GM21786 (cell line): ENCODE measurements around the gene GNG4.
"Not testable (repeated sequence)": the region's sequence is repeated elsewhere in the genome, so short reads cannot be mapped to it uniquely, and the experiment has no call there.

Experiments
- ATAC-seq: cut with Tn5 transposase; IDR thresholded peaks from one replicate; pipeline ENCODE4 v1.9.1; 2021; ENCODE audit not compliant: unreplicated experiment

GNG4 gene

DNA sequence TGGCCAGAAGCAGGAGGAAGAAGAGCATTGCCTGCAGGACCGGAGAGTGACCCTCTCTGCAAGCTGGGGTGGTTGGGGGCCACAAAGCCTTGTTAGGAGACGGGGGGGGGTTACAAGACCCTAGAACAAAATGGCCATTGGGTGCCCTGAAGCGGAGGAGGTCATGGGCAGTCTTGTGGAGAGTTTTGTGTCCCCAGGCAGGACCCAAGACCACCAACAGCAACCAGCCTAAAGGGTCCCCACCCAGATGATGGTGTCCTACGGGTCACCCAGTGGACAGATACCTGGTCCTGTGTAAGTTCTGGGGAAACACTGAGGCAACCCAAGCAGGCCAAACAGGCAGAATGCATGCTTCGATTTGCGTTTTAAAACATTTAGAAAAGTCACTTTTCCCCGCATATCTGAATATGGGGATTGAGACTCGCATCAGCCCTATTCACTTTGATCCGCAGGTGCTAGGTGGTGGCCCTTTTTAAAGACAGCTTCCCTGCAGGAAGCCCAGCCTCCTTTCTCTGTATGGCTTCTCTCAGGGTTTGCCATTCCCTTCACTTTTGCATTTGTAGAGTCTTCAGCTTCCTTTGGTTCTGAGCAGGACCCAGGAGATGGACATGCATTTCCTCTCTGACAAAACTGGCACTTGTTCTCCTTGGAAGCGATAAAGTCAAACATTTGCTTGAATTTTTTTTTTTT lies 21.1 kb downstream of the GNG4 start:
- no peak for ATAC-seq

DNA sequence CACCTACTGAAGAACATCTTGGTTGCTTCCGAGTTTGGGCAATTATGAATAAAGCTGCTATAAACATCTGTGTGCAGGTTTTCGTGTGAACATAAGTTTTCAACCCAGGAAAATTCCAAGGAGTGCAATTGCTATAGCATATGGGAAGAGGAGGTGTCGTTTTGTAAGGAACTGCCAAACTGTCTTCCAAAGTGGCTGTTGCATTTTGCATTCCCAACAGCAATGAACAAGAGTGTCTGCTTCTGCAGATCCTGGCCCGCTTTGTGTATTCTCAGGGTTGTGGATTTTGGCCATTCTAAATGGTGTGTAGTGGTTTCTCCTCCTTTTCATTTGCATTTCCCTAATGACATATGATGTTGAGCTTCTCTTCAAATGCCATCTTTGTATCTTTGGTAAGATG lies 23.8 kb downstream of the GNG4 start:
- ATAC-seq, result no peak

DNA sequence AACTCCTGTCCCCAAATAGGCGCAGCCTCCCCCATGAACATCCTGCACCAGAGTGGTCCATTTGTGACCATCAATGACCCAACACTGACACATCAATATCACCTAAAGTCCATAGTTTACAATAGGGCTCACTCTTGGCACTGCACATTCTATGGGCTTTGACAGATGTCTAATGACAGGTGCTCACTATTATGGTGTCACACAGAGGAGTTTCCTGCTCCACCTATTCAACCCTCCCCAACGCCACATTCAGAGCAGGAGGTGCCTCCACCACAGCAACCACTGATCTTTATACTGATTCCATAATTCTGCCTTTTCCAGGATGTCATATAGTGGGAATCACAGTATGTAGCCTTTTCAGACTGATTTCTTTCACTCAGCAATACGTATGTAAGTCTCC lies 24.2 kb downstream of the GNG4 start:
- ATAC-seq, result no peak

- ATAC-seq, result no peak
These were observed 24.8 kb downstream of the GNG4 start for GRCh38 chr1:235624721-235625333.

DNA sequence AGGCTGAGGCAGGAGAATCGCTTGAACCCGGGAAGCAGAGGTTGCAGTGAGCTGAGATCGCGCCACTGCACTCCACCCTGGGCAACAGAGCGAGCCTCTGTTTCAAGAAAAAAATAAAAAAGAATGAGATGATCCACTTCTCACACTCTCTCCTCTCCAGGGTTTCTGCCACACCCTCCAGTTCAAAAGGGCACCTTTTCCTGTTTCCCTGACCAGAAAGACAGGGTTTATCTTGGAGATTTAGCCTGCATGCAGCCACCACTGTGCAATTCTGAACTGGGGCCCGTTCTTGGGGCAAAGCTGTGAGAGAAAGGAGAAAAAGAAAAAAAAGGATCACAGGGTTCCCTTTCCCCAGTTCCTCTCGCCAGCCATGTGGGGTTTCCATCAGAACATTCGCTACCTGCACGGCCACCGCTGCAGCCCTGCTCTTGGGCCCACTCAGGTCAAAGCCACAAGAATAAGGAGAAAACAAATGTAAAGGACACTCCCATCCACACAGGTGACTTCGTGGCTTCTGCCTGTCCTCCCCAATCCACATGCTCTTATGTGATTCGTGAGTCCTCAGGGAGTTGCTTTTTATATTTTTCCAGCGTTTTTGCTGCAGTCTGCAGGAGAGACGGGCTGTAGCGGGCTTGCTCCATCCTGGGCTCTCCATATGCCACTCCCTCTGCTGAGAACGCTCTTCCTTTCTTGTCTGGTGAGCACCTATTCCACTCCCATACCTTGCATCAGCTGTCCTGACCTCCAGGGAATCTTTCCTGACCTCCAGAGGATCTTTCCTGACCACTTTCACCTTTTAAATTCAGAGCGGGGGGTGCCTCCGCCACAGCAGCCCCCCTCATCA lies 26.4 kb downstream of the GNG4 start:
- ATAC-seq, result no peak

DNA sequence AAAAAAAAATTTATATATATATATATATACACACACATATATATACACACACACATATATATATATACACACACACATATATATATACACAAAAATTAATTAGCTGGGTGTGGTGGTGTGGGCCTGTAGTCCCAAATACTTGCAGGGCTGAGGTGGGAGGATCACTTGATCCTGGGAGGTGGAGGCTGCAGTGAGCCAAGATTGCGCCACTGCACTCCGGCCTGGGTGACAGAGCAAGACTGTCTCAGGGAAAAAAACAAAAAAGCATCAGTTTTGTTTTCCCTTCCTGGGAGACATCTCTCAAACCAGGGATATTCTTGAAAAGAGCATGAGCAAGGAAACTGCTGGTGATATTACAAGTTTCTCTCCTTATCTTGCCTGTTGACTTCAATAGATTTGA lies 30.4 kb downstream of the GNG4 start:
- ATAC-seq, result not testable (repeated sequence)

DNA sequence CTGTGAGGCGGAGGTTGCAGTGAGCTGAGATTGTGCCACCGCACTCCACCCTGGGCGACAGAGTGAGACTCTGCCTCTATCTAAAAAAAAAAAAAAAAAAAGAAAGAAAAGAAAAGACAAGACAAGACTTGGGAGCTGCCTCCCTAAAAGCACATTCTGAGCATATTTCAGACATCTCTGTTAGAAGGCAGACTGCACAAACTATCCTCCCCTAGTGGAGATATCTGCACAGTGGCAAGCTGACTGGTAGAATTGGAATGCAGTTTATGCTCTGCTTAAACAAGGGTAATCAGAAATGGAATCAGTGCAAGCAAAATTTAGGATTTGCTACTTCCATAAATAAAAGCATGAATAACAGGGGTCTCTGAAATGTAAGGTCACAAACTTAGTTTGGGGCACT lies 31.8 kb downstream of the GNG4 start:
- ATAC-seq, result no peak

DNA sequence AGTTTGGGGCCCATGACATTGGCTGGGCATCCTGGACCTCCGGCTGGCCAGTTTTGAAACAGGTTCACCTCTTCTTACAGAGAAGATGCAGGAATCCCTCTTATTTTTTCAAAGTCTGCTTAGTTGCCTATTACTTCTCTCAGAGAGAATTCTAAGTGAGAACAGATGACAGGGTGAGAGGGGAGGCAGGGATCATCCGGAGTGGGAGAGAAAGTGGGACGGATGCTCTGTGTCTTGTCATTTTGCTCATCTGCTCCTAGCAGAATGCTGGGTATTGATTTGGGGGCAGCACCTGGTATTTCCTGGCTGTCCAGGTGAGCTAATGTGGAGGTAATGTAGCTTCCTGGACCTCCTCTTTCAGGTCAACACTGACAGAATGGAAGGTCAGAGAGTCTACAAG lies 32.4 kb downstream of the GNG4 start:
- no peak for ATAC-seq

GRCh38 chr1:235614442-235614954 lies 35.1 kb downstream of the GNG4 start:
- ATAC-seq, result no peak

- ATAC-seq, result no peak
These were observed 36.0 kb downstream of the GNG4 start for GRCh38 chr1:235613602-235614001.

- ATAC-seq, result no peak
These were observed 36.8 kb downstream of the GNG4 start for GRCh38 chr1:235612761-235613160.

DNA sequence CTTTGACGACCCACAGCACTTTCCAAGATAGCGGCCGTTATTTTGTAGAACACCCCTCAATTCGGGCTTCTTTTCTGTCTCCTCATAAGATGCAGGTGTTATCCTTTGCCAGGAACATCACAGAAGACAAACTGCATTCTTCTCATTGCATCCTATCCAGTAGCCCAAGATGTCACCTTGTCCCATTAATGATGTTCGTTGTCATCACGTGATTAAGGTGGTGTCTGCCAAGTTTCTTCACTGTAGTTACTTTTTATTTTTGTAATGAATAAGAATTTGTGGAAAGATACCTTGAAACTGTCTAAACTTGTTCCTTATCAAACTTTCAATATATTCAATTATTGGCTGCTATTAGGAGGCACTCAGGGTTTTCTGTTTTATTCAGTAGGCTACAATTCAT lies 39.4 kb downstream of the GNG4 start:
- no peak for ATAC-seq

DNA sequence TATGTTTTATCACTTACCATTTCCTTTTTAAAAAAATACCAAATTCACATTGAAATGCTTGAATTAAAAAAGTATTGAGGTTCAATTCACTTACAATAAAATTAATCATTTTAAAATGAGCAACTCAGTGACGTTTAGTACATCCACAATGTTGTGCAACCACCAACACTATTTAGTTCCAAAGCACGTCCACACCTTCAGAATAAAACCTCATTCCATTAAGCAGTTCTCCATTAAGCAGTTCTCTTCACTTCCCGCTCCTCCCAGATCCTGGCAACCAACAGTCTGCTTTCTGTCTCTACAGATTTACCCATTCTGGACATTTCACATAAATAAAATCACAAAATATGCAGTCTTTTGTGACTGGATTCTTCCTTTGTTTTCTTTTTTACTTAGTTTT lies 41.3 kb downstream of the GNG4 start:
- no peak for ATAC-seq

DNA sequence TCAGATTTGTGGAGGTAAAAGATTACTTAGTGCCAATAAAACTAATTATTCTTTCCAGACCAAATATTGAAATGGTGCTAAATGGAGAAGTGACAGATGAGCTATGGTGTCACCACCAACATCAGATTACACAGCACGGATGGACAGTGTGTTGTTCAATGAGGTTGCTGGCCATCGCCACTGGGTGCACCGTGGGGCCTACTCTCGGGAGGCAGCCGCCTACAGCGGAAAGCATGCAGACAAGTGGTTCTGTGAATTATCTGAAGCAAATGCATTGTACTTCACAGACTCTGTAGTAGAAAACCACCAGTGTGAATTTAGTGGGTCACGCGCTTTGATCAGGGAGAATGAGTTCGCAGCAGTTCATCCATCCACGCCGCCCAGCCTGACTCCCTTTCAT lies 42.3 kb downstream of the GNG4 start:
- no peak for ATAC-seq

GRCh38 chr1:235601104-235601503 lies 48.5 kb downstream of the GNG4 start:
- ATAC-seq, result no peak

DNA sequence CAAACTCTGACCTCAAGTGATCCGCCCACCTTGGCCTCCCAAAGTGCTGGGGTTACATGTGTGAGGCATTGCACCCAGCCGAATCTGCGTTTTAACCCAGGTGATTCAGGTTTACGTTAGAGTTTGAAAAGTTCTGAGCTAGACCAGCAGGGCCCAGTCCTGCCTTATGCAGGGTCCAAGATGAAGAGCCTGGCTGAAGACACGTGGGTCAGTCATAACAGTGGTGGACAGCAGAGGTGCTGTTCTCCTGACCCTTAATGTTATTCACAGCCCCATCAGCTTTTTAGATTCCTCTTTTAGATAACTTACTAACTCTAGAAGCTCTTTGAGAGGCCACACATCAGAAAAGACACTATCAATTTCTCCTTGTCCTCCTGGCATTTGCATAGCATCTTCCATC lies 50.0 kb downstream of the GNG4 start:
- no peak for ATAC-seq

DNA sequence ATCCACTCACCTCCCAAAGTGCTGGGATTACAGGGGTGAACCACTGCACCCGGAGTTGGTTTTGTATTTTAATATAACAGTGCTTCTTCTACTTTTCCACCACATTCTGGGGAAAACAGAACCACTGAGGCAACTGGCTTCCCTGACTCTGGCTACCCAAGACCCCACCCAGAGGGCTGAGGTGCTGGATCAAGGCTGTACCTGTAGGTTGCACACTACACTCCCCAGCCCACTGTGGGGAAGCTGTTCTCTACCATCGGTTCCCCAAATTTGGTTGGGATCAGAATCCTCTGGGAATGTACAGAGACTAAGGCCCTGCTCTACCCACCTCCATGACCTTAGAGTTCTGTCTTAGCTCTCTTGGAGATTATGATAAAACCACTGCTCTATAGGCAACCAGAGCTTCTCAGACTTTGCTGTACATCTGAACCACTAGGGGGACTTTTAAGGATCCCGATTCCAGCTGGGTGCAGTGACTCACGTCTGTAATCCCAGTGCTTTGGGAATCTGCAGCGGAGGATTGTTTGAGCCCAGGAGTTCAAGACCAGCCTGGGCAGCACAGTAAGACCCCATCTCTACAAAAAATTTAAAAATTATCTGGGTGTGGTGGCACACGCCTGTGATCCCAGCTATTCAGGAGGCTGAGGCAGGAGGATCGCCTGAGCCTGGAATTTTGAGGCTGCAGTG lies 51.6 kb downstream of the GNG4 start:
- no peak for ATAC-seq

GRCh38 chr1:235595079-235595478 lies 54.5 kb downstream of the GNG4 start:
- ATAC-seq, result no peak

DNA sequence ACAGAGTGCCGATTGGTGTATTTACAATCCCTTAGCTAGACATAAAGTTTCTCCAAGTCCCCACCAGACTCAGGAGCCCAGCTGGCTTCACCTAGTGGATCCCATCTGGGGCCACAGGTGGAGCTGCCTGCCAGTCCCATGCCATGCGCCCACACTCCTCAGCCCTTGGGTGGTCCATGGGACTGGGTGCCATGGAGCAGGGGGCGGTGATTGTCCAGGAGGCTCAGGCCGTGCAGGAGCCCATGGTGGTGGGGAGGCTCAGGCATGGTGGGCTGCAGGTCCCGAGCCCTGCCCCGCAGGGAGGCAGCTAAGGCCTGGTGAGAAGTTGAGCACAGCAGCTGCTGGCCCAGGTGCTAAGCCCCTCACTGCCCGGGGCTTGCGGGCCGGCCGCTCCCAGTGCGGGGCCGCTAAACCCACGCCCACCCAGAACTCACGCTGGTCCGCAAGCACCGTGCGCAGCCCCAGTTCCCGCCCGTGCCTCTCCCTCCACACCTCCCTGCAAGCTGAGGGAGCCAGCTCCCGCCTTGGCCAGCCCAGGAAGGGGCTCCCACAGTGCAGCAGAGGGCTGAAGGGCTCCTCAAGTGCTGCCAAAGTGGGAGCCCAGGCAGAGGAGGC lies 55.2 kb downstream of the GNG4 start:
- not testable (repeated sequence) for ATAC-seq

DNA sequence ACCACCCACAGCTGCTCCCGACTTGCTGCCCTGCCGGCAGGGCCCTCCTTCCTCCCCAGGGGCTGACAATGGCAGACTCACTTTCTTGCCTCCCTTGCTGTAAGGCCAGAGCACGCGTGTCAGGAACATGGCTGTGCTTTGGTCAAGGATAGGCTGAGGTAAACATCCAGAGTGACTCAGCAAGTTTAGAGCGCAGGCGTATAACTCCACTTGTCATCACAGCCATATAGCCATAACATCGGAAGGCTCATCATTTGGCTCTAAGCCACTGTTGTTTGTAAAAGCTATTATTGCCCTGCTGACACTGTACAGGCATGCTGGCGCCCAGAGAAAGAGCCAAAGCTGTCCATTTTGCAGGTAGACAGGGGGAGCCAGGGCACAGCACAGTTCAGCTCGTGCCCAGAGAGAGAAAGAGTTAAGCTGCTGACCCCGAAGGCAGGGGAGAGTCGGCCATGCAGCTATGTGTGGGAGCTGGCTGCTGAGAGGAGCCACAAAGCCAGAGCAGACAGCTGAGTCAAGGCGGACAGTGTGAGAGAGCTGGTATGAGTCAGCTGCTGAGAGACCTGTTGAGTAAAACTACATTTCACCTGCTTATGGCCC lies 60.6 kb downstream of the GNG4 start:
- ATAC-seq, result no peak

DNA sequence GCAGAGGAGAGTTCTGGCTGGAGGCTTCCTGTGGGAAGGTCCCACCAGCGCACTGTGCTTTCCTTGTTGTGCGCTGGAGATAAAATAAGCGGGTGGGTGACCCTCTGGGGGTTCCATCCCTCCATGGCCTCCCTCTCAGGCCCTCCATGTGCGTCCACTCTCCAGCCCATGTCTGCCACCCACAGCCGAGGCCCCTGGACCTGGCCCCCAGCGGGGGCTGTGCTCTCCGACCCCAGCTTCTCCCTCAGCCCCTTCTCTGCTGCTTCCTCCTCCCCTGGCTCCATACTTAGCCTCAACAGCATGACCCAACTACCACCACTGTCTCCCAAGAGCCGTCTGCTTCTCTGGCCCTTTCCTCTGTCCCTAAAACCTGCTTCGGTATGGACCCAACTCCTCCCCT lies 61.4 kb downstream of the GNG4 start:
- ATAC-seq, result no peak
